Smooth muscle cell (in vitro differentiated cells): ENCODE results near the gene GDPD5. TPM values are rescaled to one million over a fixed set of nuclear protein-coding genes. Genes with fewer than 3 reads are reported as not detected.

Experiments
- DNase-seq: peaks from one replicate; lab custom pipeline; 2025; ENCODE audit not compliant: unreplicated experiment; lab: John Stamatoyannopoulos, UW
- H2AFZ ChIP-seq: fragments of 200-600 bp; sonication (generic); 2 replicates; pipeline ENCODE4 v1.6.0; 2016; ENCODE audit warnings: antibody characterized with exemption, low read depth, mild to moderate bottlenecking
- H3F3A ChIP-seq: fragments of 200-600 bp; sonication (generic); 2 replicates; pipeline ENCODE4 v1.6.0; 2017; ENCODE audit warnings: antibody characterized with exemption, low read depth
- H3K27ac ChIP-seq: fragments of 200-600 bp; sonication (generic); 2 replicates; pipeline ENCODE4 v1.5.1; 2016; ENCODE audit warnings: low read depth, mild to moderate bottlenecking
- H3K27me3 ChIP-seq: fragments of 200-600 bp; sonication (generic); 2 replicates; pipeline ENCODE4 v1.6.1; 2016; ENCODE audit warnings: low read depth, mild to moderate bottlenecking
- H3K36me3 ChIP-seq: fragments of 200-600 bp; sonication (generic); 2 replicates; pipeline ENCODE4 v1.5.1; 2016; ENCODE audit warnings: low read depth
- H3K4me1 ChIP-seq: fragments of 200-600 bp; sonication (generic); 2 replicates; pipeline ENCODE4 v1.5.1; 2016; ENCODE audit warnings: low read depth
- H3K4me2 ChIP-seq: fragments of 200-600 bp; sonication (generic); 2 replicates; pipeline ENCODE4 v1.6.0; 2016; ENCODE audit warnings: mild to moderate bottlenecking
- H3K4me3 ChIP-seq: fragments of 200-600 bp; sonication (generic); 2 replicates; pipeline ENCODE4 v1.5.1; 2016; ENCODE audit warnings: mild to moderate bottlenecking
- H3K79me2 ChIP-seq: fragments of 200-600 bp; sonication (generic); 2 replicates; pipeline ENCODE4 v1.6.0; 2016; ENCODE audit warnings: low read depth, mild to moderate bottlenecking
- H3K9ac ChIP-seq: fragments of 200-600 bp; sonication (generic); 2 replicates; pipeline ENCODE4 v1.6.0; 2016; ENCODE audit warnings: low read depth
- H3K9me3 ChIP-seq: fragments of 200-600 bp; sonication (generic); replicated peaks from 2 replicates; pipeline ENCODE4 v1.5.1; 2016; ENCODE audit warnings: low read depth
- H4K20me1 ChIP-seq: fragments of 200-600 bp; sonication (generic); 2 replicates; pipeline ENCODE4 v1.6.0; 2016; ENCODE audit warnings: low read depth
- CTCF ChIP-seq: fragments of 200-600 bp; sonication (generic); IDR thresholded peaks from 2 replicates; pipeline ENCODE4 v1.5.1; 2017; ENCODE audit warnings: borderline replicate concordance, mild to moderate bottlenecking, antibody characterized with exemption; ENCODE audit not compliant: insufficient read depth, poor library complexity, severe bottlenecking
- WGBS: methylation state at CpG from one replicate; pipeline ENCODE4 v1.1.7; 2016; ENCODE audit warnings: low lambda C conversion rate; 5-methylcytosine and 5-hydroxymethylcytosine counted together
- polyA plus RNA-seq: library from polyadenylated mRNA; unstranded; fragments of >200 nt; fragmentation: Nextera tagmentation; extraction: Ambion mirVana; gene quantifications from 2 replicates; pipeline ENCODE4 v1.2.1, GENCODE V29; 2016
- total RNA-seq: library from RNA; depleted of rRNA; stranded (reverse); fragments of >200 nt; gene quantifications from 2 replicates; pipeline ENCODE4 v1.2.3, GENCODE V29; 2014

GDPD5 gene
- total and polyA plus RNA-seq, 2 experiments from 2014 or later, result 2.3 to 5.8 TPM

- Histone ChIP-seq H3K9me3 (no peaks in the 10 kb centered on the region), H3F3A (no peaks in the 10 kb centered on the region), H3K4me2 (no peak overlapping the region), H4K20me1 (no peaks in the 10 kb centered on the region), H3K27ac (no peak overlapping the region), H3K27me3 (no peaks in the 10 kb centered on the region), H2AFZ (no peak overlapping the region), H3K4me3 (no peak overlapping the region), H3K79me2 (no peaks in the 10 kb centered on the region), H3K4me1 (no peaks in the 10 kb centered on the region), H3K36me3 (no peaks in the 10 kb centered on the region), H3K9ac (no peak overlapping the region)
- TF ChIP-seq CTCF, result no peak
- no peak for DNase-seq
- 86% methylated on average over 10 of the region's 10 CpGs for WGBS
These were observed 76.5 kb downstream of the GDPD5 start for GRCh38 chr11:75449271-75449670.

GRCh38 chr11:75447415-75447814 lies 78.3 kb downstream of the GDPD5 start:
- TF ChIP-seq CTCF, result no peak
- H3K9me3 ChIP-seq, result no peaks in the 10 kb centered on the region
- H3K4me1 ChIP-seq, result no peaks in the 10 kb centered on the region
- no peak overlapping the region for H3K4me3 ChIP-seq
- H3K27me3 ChIP-seq, result no peaks in the 10 kb centered on the region
- whole genome bisulfite sequencing, result 84% methylated on average over 5 of the region's 5 CpGs
- H3K4me2 ChIP-seq, result no peak overlapping the region
- H3K9ac ChIP-seq, result no peak overlapping the region
- H2AFZ ChIP-seq, result no peak overlapping the region
- no peak for DNase-seq
- no peaks in the 10 kb centered on the region for H3K79me2 ChIP-seq
- H3K36me3 ChIP-seq, result no peaks in the 10 kb centered on the region
- H3K27ac ChIP-seq, result no peak overlapping the region
- no peaks in the 10 kb centered on the region for H3F3A ChIP-seq
- no peaks in the 10 kb centered on the region for H4K20me1 ChIP-seq

GRCh38 chr11:75445315-75445953 lies 80.3 kb downstream of the GDPD5 start:
- Histone ChIP-seq H3K27ac (no peak overlapping the region), H3K27me3 (no peaks in the 10 kb centered on the region), H3F3A (no peaks in the 10 kb centered on the region), H3K4me3 (no peak overlapping the region), H3K9me3 (no peaks in the 10 kb centered on the region), H3K79me2 (no peaks in the 10 kb centered on the region), H2AFZ (no peak overlapping the region), H3K4me1 (no peaks in the 10 kb centered on the region), H3K36me3 (no peaks in the 10 kb centered on the region), H3K4me2 (no peak overlapping the region), H4K20me1 (no peaks in the 10 kb centered on the region), H3K9ac (no peak overlapping the region)
- WGBS, result 24% methylated on average over 6 of the region's 6 CpGs
- peak; percentile 91 for TF ChIP-seq CTCF
- peak; percentile 25 for DNase-seq

GRCh38 chr11:75443043-75443442 lies 82.7 kb downstream of the GDPD5 start:
- Histone ChIP-seq H3K9me3 (no peaks in the 10 kb centered on the region), H3K4me1 (no peaks in the 10 kb centered on the region), H2AFZ (no peak overlapping the region), H3K9ac (no peak overlapping the region), H3K27ac (no peak overlapping the region), H3F3A (no peaks in the 10 kb centered on the region), H3K4me3 (no peak overlapping the region), H3K27me3 (no peaks in the 10 kb centered on the region), H3K79me2 (no peaks in the 10 kb centered on the region), H4K20me1 (no peaks in the 10 kb centered on the region), H3K4me2 (no peak overlapping the region), H3K36me3 (no peaks in the 10 kb centered on the region)
- no peak for TF ChIP-seq CTCF
- WGBS, result 90% methylated on average over 12 of the region's 12 CpGs
- DNase-seq, result no peak
